ENCODE data around the gene ZCWPW1.

The ZCWPW1 gene

GRCh38 chr7:100351657-100352058 lies 76.8 kb downstream of the ZCWPW1 start:
- no peak for DNase-seq

Data from NCI-H187 (cell line).